ENCODE data around the gene PRKAA1. TPM values are rescaled to one million over a fixed set of nuclear protein-coding genes. Genes with fewer than 3 reads are reported as not detected.

The PRKAA1 gene
- polyA plus RNA-seq, 2 of the 4 experiments (the other 2 are of a cell fraction) = 51.5 to 107 TPM

GRCh38 chr5:40770764-40771163, 27.4 kb downstream of the PRKAA1 start (continued):
- TF ChIP-seq HMGXB4 (CRISPR knock-in tag; IDR thresholded peaks at IDR 0.05; ENCODE audit: borderline replicate concordance) = no peak

- Histone ChIP-seq H3K27ac (no peak overlapping the region), H3K4me1 (no peaks in the 10 kb centered on the region), H3K9me3 (no peaks in the 10 kb centered on the region), H3K4me2 (no peak overlapping the region), H3K4me3 (no peak overlapping the region)
- DNase-seq (ENCODE audit: low read depth in 1 of 2, low spot score in 1 of 2) (no peak), FAIRE-seq (no peak), ATAC-seq (no peak)
- ChIA-PET POLR2A (no interaction called here), CTCF (interaction anchor here (1.0 kb wide), 1 partner anchor 70 kb away, joined by 3 read pairs; no protein-coding TSS in a partner anchor)
- TF ChIP-seq HDAC2 (IDR thresholded peaks at IDR 0.05) (no peak), CHD4 (IDR thresholded peaks at IDR 0.05; ENCODE audit: borderline replicate concordance) (no peak), SMC3 (IDR thresholded peaks at IDR 0.05) (no peak), POLR2AphosphoS2 (conservative IDR thresholded peaks at IDR 0.05; ENCODE audit: low read length) (no peak), CBX8 (IDR thresholded peaks at IDR 0.05) (no peak), MAX (IDR thresholded peaks at IDR 0.05) (no peak), TP53 (CRISPR knock-in tag; IDR thresholded peaks at IDR 0.05) (no peak), RNF2 (IDR thresholded peaks at IDR 0.05; ENCODE audit: borderline replicate concordance, low read depth) (no peak), NPAS2 (CRISPR knock-in tag; IDR thresholded peaks at IDR 0.05; ENCODE audit: borderline replicate concordance) (no peak), FOSL2 (IDR thresholded peaks at IDR 0.05) (no peak), FOSL2 (CRISPR knock-in tag; IDR thresholded peaks at IDR 0.05) (no peak), MAFK (IDR thresholded peaks at IDR 0.05; ENCODE audit: partially characterized antibody) (no peak), ZC3H11A (IDR thresholded peaks at IDR 0.05) (no peak), RARB (CRISPR knock-in tag; IDR thresholded peaks at IDR 0.05) (no peak), TFCP2L1 (CRISPR knock-in tag; IDR thresholded peaks at IDR 0.05) (no peak), NFE2L2 (conservative IDR thresholded peaks at IDR 0.05; ENCODE audit: low read length) (no peak), ZFP36 (IDR thresholded peaks at IDR 0.05; ENCODE audit: borderline replicate concordance, partially characterized antibody) (no peak)
- 86% methylated on average over 2 of the region's 2 CpGs for WGBS (ENCODE audit: missing lambda C conversion rate)
Measured at GRCh38 chr5:40762705-40763104, 35.5 kb downstream of the PRKAA1 start.

GRCh38 chr5:40757400-40757799, 40.8 kb downstream of the PRKAA1 start:
- 91% methylated on average over 2 of the region's 2 CpGs for WGBS (ENCODE audit: missing lambda C conversion rate)
- H3K4me2 ChIP-seq = no peak overlapping the region
- CTCF ChIA-PET = interaction anchor here (0.7 kb wide), 1 partner anchor 1178 kb away, joined by 3 read pairs; no protein-coding TSS in a partner anchor
- POLR2A ChIA-PET = no interaction called here
- no peaks in the 10 kb centered on the region for H3K9me3 ChIP-seq
- no peak overlapping the region for H3K27ac ChIP-seq
- H3K4me1 ChIP-seq = peaks cover 13% of the 10 kb centered on the region
- TF ChIP-seq ZSCAN20 (CRISPR knock-in tag; IDR thresholded peaks at IDR 0.05) = no peak
- TF ChIP-seq RFX5 (IDR thresholded peaks at IDR 0.05) = no peak
- TF ChIP-seq NR3C1 (IDR thresholded peaks at IDR 0.05) = no peak
- TF ChIP-seq JUN (IDR thresholded peaks at IDR 0.05) = no peak
- TF ChIP-seq HOXB13 (CRISPR knock-in tag; IDR thresholded peaks at IDR 0.05; ENCODE audit: low read depth) = no peak
- no peak for TF ChIP-seq SMC3 (IDR thresholded peaks at IDR 0.05)
- no peak for TF ChIP-seq BCL3 (IDR thresholded peaks at IDR 0.05)
- no peak for TF ChIP-seq HOXB5 (CRISPR knock-in tag; IDR thresholded peaks at IDR 0.05)
- TF ChIP-seq FOSL2 (IDR thresholded peaks at IDR 0.05) = no peak
- no peak for TF ChIP-seq FOSL2 (CRISPR knock-in tag; IDR thresholded peaks at IDR 0.05)
- no peak for TF ChIP-seq JUNB (IDR thresholded peaks at IDR 0.05)
- TF ChIP-seq GATA3 (IDR thresholded peaks at IDR 0.05; ENCODE audit: borderline replicate concordance) = no peak
- TF ChIP-seq POLR2A (IDR thresholded peaks at IDR 0.05; ENCODE audit: low read length) = no peak
- no peak for TF ChIP-seq ZFP36 (IDR thresholded peaks at IDR 0.05; ENCODE audit: borderline replicate concordance, partially characterized antibody)
- no peak for TF ChIP-seq KDM1A (IDR thresholded peaks at IDR 0.05; ENCODE audit: low read depth)
- no peak for FAIRE-seq
- no peak for ATAC-seq
- no peak for DNase-seq (ENCODE audit: low read depth in 1 of 2, low spot score in 1 of 2)
- H3K4me3 ChIP-seq = no peak overlapping the region

All from A549 (cell line).